Fibroblast of lung (primary cell): ENCODE data around the gene HPRT1.

Source experiments
- CTCF ChIP-seq, 2 donors: IDR thresholded peaks in 1 of 2; conservative IDR thresholded peaks in 1 of 2; 1 replicate in 1 of 2; 2 replicates in 1 of 2; pipeline ENCODE4 v1.5.1; 2011 to 2012; ENCODE audit warnings: low read length in 2 of 2, control low read depth in 1 of 2, inconsistent platforms in 1 of 2, low read depth in 1 of 2, mild to moderate bottlenecking in 1 of 2
- EZH2 ChIP-seq: IDR thresholded peaks from 2 replicates; pipeline ENCODE4 v1.5.1; 2012; ENCODE audit warnings: low read length, control low read depth, mild to moderate bottlenecking; ENCODE audit errors: missing control alignments

GRCh38 chrX:134461437-134461836, 1.5 kb downstream of the HPRT1 start:
- TF ChIP-seq CTCF (conservative IDR thresholded peaks at IDR 0.05 in 1 of 2, IDR thresholded peaks at IDR 0.05 in 1 of 2; ENCODE audit: low read depth in 1 of 2, low read length in 2 of 2) (no peak), EZH2 (no peak)
